Spleen (tissue), 7 donors: ENCODE data around the gene MUC5B.

Experiments
- POLR2A ChIP-seq, 3 donors: fragments of 450-650 bp; IDR thresholded peaks; one replicate each; pipeline ENCODE4 v1.5.1; 2017; ENCODE audit warnings: antibody characterized with exemption in 3 of 3, mild to moderate bottlenecking in 1 of 3
- POLR2AphosphoS5 ChIP-seq, 3 donors: sonication (generic); formaldehyde crosslinking; IDR thresholded peaks; one replicate each; pipeline ENCODE4 v1.5.1; 2017; ENCODE audit warnings: antibody characterized with exemption in 3 of 3
- TF ChIP-seq, protein P1 (sequence below), 11 experiments: fragments of 200-600 bp in 7 of 11; fragments of 450-650 bp in 4 of 11; sonication (generic) in 4 of 11; IDR thresholded peaks in 8 of 11; conservative IDR thresholded peaks in 3 of 11; 1 replicate in 7 of 11; 2 replicates in 4 of 11; pipeline versions ENCODE4 v1.4.0 to v1.8.0; 2016 to 2021; ENCODE audit warnings: antibody characterized with exemption in 11 of 11, inconsistent platforms in 4 of 11, mild to moderate bottlenecking in 1 of 11
- donor health status: DM: no; HTN: no; CAD: no; lungs with moderate emphysema.
- donor health status: DM: no; HTN: no; CAD: no.
- donor health status: DM: no; HTN: no; CAD: no.

- TF ChIP-seq, protein P1, sequence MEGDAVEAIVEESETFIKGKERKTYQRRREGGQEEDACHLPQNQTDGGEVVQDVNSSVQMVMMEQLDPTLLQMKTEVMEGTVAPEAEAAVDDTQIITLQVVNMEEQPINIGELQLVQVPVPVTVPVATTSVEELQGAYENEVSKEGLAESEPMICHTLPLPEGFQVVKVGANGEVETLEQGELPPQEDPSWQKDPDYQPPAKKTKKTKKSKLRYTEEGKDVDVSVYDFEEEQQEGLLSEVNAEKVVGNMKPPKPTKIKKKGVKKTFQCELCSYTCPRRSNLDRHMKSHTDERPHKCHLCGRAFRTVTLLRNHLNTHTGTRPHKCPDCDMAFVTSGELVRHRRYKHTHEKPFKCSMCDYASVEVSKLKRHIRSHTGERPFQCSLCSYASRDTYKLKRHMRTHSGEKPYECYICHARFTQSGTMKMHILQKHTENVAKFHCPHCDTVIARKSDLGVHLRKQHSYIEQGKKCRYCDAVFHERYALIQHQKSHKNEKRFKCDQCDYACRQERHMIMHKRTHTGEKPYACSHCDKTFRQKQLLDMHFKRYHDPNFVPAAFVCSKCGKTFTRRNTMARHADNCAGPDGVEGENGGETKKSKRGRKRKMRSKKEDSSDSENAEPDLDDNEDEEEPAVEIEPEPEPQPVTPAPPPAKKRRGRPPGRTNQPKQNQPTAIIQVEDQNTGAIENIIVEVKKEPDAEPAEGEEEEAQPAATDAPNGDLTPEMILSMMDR (IDR thresholded peaks at IDR 0.05 in 8 of 11, conservative IDR thresholded peaks at IDR 0.05 in 3 of 11) = no peak
- TF ChIP-seq POLR2A (IDR thresholded peaks at IDR 0.05) = no peak
- TF ChIP-seq POLR2AphosphoS5 (IDR thresholded peaks at IDR 0.05) = no peak
Measured at GRCh38 chr11:1209371-1210057, 13.4 kb upstream of the MUC5B start.
